ENCODE results near the gene ZNF844. TPM values are rescaled to one million over a fixed set of nuclear protein-coding genes. Genes with fewer than 3 reads are reported as not detected.

ZNF844 gene
- 18.0 and 19.8 TPM in 2 replicates for total RNA-seq

DNA sequence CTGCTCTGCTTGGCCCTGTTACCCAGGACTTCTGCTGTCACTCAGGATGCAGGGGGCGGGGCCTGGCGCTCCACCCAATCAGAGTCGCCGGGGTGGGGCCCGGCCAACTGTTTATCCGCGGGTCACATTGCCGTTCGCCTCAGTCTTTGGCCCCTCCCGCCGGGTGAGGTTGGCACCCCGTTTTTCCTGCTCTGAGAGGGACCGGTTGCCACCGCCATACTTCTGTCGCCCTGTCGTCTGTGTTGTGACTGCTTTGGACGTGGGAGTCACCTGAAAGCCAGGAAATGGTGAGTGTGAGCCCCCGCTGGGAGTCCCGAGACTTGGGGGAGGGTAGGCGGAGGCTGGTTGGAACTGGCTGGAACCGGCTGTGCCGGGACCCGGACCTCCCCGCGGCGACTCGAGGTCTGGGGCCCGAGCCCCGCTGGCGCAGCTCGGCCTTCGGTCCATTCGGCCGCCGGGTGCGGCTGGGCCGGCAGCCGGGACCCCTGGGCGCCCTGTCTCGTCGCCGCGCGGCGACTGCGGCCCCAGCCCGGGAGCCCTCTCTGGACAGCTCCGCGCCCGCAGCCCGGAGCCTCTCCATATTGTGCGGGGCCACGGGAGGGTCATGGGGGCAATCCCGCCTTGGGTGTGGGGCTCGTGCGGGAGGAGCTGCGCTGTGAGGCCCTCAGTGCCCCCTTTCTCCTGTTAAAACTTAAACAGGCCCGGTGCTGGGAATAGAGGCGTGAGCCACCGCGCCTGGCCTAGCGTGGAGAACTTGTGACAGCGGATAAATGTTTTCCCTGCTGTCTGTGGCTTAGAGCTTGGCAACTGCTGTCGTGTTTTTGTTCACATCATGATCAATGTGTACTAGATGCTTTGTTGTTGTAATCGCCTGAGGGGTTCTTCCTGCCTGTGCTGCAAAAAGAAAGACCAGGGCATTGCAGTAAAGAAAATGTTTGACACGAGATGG, at the start of gene ZNF844:
ZNF844 (plus strand) TSS at position 142 of the 949 bp plus-strand sequence; CDS start at position 285, 143 bp downstream.

DNA sequence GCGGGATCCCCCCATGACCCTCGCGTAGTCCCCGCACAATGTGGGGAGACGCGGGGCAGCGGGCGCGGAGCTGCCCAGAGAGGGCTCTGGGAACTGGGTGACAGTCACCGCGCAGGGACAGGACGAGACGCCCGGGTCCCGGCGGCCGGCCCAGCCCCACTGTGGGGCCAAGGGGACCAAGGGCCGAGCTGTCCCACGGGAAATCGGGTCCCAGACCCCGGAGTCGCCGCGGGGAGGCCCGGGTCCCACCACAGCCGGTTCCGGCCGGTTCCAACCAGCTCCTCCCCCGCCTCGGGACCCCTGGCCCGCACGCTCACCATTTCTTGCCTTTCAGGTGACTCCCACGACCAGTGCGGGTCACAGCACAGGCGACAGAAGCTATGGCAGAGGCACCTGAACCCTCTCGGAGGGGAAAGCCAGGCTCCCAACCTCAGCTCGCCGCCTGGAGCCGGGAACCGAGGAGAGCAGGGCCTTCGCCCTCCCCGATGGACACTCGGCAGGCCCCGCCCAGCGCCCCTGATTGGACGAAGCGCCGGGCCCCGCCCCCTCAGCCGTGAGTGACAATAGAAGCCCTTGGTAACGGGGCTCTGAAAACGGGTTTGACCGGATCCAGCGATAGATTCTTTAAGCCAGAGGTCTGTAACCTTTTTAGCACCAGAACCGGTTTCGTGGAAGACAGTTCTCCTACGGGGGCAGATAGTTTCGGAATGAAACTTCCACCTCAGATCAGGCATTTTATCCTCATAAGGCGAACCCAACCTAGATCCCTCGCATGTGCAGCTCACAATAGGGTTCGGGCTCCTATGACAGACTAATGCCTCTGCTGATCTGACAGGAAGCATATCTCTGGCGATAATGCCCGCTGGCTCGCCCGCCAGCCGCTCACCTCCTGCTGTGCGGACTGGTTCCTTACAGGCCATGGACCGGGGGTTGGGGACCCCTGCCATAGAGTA, 29.0 kb upstream of the ZNF844 start, which contains the start of gene ZNF433:
ZNF433 (minus strand) TSS at position 460 of the 953 bp plus-strand sequence; CDS start at position 320, 140 bp downstream.

DNA sequence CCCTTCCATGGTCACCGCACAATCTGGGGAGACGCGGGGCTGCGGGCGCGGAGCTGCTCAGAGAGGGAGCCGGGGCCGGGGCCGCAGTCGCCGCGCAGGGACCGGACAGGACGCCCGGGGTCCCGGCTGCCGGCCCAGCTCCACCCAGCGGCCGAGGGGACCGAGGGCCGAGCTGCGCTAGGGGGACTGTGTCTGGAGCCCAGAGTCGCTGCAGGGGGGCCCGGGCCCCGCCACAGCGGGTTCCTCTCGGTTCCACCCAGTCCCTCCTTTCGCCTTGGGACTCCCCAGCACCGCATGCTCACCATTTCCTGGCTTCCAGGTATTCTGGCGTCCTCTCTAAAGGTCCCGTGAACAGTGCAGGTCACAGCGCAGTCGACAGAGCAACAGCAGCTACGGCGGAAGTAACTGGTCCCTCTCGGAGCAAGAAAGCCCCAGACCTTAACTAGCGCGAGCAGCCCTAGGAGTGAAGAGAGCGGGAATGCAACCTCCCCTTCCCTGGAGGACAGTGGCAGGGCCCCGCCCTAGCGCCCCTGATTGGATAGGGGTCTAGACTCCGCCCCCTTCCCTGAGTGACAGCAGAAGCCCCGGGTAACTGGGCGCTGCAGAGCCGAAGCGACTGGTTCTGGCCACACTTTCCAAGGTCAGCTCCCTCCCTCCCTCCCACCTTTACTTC, 11.9 kb upstream of the ZNF844 start, which contains the start of gene ZNF878:
ZNF878 (minus strand) TSS at position 465 of the 673 bp plus-strand sequence; CDS start at position 305, 160 bp downstream.

Small RNAs within 50 kb of the gene (small RNA-seq; reads per million reads assigned to genes)
- not detected for gene RF00019
- gene RNA5SP465: not detected
- not detected for gene RNA5SP466
- not detected for gene RNA5SP467

Other genes with a start within 250 kb of the ZNF844 start
- 11.9 and 17.4 TPM in 2 replicates for gene ZNF439, start 216.0 kb upstream of the ZNF844 start, total RNA-seq
- 15.0 and 17.2 TPM in 2 replicates for gene ZNF69, start 176.9 kb upstream of the ZNF844 start, total RNA-seq
- 8.8 and 13.6 TPM in 2 replicates for gene ZNF700, start 139.6 kb upstream of the ZNF844 start, total RNA-seq
- gene ZNF763, start 99.7 kb upstream of the ZNF844 start, total RNA-seq: 3.0 and 4.5 TPM in 2 replicates
- 5.9 and 6.8 TPM in 2 replicates for gene ZNF433, start 29.1 kb upstream of the ZNF844 start, total RNA-seq
- 0.52 and 0.65 TPM in 2 replicates for gene ZNF878, start 11.8 kb upstream of the ZNF844 start, total RNA-seq
- 6.3 and 10.6 TPM in 2 replicates for gene ZNF20, start 75.6 kb downstream of the ZNF844 start, total RNA-seq
- 12.9 and 18.2 TPM in 2 replicates for gene ZNF625, start 92.0 kb downstream of the ZNF844 start, total RNA-seq
- gene ZNF136, start 98.4 kb downstream of the ZNF844 start, total RNA-seq: 8.4 and 12.1 TPM in 2 replicates
- 13.3 and 13.5 TPM in 2 replicates for gene ZNF44, start 230.2 kb downstream of the ZNF844 start, total RNA-seq

Data from articular chondrocyte of knee joint (primary cell).